Dedifferentiated amniotic fluid mesenchymal stem cell (primary cell): Measurements from ENCODE around the gene EML4.
"Not testable (repeated sequence)": the region's sequence is repeated elsewhere in the genome, so short reads cannot be mapped to it uniquely, and the experiment has no call there.

Experiments
- DNase-seq: peaks from one replicate; pipeline ENCODE4 v3.0.0-alpha.2; 2016; ENCODE audit errors: extremely low spot score

Gene EML4, protein sequence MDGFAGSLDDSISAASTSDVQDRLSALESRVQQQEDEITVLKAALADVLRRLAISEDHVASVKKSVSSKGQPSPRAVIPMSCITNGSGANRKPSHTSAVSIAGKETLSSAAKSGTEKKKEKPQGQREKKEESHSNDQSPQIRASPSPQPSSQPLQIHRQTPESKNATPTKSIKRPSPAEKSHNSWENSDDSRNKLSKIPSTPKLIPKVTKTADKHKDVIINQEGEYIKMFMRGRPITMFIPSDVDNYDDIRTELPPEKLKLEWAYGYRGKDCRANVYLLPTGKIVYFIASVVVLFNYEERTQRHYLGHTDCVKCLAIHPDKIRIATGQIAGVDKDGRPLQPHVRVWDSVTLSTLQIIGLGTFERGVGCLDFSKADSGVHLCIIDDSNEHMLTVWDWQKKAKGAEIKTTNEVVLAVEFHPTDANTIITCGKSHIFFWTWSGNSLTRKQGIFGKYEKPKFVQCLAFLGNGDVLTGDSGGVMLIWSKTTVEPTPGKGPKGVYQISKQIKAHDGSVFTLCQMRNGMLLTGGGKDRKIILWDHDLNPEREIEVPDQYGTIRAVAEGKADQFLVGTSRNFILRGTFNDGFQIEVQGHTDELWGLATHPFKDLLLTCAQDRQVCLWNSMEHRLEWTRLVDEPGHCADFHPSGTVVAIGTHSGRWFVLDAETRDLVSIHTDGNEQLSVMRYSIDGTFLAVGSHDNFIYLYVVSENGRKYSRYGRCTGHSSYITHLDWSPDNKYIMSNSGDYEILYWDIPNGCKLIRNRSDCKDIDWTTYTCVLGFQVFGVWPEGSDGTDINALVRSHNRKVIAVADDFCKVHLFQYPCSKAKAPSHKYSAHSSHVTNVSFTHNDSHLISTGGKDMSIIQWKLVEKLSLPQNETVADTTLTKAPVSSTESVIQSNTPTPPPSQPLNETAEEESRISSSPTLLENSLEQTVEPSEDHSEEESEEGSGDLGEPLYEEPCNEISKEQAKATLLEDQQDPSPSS

DNA sequence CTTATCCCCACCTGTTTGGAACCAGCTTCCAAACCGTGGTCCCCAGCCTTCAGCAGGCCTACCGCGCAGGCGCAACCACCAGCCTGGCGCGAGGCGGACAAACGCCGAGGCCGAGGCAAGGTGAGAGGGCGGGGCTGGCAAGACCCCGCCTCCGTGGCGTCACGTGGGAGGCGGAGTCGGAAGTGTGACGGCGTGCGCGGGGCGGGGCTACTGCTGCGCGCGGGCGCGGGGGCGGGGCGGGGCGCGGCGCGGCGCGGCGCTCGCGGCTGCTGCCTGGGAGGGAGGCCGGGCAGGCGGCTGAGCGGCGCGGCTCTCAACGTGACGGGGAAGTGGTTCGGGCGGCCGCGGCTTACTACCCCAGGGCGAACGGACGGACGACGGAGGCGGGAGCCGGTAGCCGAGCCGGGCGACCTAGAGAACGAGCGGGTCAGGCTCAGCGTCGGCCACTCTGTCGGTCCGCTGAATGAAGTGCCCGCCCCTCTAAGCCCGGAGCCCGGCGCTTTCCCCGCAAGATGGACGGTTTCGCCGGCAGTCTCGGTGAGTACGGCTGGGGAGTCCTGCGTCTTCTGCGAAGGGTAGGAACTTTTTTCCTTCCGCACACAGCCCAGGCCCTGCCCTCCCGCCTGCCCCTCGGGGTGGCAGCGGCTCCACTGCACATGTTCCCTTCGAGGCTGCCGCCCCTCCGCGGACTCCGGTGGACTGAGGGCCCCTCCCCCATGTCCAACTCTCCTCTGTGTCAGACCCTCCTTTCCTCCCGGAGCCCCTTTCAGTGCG is at the start of gene EML4:
TSS of gene EML4 (plus strand) at position 254 of the 774 bp plus-strand sequence. CDS start at position 513, 259 bp downstream.
- peak; percentile 79 for DNase-seq

DNA sequence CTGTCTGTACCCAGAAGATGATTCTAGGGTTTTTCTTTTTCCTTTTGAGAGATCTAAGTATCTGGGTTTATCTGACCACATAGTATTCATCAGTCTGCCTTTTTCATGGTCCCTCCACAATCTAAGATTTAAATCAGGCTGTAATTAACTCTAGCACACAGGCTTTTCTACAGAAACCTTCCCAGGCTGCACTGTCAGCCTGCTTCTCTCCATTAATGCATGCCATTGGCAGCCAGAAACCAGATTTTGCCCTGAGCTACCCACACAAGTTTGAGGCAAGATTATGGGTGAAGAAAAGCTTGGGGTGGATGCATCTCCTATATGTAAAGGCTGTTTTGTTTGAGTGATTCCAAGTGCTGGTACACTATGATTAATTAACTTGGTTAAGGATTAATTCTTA is 45.7 kb upstream of the EML4 start:
- DNase-seq: no peak

- no peak for DNase-seq
Observed at GRCh38 chr2:42124011-42124785, 45.0 kb upstream of the EML4 start.

DNA sequence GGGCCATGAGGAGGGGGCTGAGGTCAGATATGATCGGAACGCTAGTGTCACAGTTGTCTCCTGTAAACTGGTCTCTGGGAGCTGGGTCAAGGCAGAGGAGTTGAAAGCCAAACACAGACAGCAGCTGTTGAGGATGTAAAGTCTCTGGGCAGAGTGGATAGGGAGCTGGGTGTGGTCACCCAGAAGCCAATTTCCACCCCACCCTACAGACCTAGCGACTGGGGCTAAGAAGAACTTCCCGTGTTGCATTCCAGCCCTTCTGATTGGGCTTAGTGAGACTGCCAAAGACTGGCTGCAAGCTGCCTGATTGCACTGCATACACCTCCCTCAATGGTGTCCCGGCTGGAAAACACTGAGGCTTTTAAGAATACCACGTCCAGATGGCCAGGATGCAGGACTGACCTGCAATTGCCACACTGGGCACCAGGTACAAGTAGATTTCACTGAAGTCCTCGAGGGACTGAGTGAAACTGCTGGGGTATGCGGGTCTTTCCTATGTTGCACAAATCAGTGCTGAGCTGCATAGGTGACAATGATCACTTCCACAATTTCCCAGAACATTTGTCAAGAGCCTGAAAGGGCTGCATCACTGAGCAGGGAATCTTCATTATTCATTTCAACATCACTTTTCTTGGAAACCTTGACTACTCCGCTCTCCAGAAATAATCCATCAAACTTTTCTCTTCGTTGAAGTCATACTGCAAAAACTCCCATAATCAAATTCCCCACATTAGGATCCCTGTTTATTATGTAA is 43.1 kb upstream of the EML4 start:
- no peak for DNase-seq

DNA sequence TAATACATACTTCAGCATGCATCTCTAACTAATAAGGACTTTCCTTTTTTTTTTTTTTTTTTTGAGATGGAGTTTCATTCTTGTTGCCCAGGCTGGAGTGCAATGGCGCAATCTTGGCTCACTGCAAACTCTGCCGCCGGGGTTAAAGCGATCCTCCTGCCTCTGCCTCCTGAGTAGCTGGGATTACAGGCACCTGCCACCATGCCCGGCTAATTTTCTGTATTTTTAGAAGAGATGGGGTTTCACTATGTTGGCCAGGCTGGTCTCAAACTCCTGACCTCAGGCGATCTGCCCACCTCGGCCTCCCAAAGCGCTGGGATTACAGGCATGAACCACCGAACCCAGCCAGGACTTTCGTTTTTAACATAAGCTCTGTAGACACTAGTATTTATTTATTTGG is 42.3 kb upstream of the EML4 start:
- DNase-seq: not testable (repeated sequence)

- DNase-seq: no peak
Observed at GRCh38 chr2:42127425-42128424, 41.4 kb upstream of the EML4 start.

DNA sequence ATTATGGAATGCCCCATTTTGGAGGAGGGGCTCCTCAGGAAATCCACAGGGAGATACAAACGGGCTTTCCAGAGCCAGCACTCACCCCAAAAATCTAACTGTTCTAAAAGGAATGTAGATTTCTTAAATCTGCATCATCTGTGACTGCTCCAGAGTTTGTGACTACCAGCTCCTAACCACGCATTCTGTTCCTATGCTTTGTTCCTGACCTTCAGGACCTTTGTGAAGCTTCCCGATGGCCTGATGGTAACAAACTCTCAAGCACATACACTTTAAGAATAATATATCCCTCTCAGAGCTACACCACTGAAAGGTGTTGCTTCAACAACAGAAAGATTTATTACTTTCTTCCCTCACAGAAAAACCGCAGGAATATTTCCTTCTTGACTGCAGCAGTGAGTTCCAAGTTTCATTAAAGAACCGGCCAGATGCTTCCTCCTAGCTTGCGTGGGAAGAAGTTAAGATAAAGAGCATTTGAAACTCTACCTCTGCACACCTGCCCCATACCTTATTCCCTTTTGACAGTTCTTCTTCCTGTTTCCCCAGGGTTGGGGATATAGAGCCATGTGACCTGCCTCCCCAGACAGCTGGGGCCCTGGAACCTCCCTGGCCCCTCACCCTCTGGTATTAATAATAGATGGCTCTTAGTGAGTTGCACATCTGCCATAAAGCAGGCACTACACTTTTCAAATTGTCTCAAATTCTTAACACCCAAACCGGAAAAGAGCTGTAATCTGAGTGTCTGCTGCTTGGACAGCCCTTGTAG is 40.2 kb upstream of the EML4 start:
- no peak for DNase-seq

GRCh38 chr2:42129487-42129852 is 39.7 kb upstream of the EML4 start:
- DNase-seq: no peak

- no peak for DNase-seq
Observed at GRCh38 chr2:42129947-42130346, 39.2 kb upstream of the EML4 start.

DNA sequence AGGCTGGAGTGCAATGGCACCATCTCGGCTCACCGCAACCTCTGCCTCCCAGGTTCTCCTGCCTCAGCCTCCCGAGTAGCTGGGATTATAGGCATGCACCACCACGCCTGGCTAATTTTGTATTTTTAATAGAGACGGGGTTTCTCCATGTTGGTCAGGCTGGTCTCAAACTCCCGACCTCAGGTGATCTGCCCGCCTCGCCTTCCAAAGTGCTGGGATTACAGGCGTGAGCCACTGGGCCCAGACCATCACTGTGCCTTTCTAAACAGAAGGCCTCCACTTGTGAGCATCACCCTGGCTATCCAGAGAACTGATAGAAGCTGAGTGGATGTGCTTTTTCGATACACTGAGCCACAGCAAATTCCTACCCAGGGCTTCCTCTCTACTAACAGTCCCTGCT is 38.3 kb upstream of the EML4 start:
- DNase-seq: not testable (repeated sequence)

DNA sequence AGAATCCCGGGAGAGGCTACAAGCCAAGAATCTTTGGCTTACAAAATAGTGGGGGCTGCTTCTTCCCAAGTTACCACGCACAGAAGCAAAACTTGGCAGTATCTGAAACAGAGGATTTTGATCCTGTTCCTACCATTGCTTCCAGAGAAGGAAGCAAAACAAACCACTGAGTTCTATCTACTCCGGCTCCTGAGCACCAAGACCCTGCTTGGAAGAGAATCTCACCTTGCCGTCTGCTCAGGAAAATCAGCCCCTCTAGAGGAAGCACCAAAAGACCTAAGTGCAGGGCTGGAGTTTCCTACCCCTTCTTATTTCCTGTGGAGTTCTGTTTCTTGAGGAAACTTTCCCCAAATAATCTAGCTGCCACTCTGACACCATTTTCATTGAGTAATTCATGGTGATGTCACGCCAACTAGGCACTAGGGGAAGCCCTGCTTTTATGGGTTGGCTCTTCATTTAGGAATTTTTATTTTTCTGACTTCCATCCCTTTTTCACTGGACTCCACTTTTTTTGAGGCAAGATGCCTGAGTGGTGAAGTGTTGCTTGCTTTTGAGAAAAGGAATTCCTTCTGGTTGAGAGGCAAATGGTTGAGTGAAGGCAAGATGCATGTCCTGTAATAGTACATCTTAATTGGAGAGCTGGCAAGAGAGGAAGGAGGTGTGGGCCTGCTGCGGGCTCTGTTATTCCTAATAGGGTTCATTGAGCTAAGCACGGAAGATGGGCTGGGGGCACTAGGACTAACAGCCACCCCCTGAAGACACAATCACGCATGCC is 36.8 kb upstream of the EML4 start:
- DNase-seq: peak; percentile 84

- peak; percentile 93 for DNase-seq
Observed at GRCh38 chr2:42132966-42133641, 36.0 kb upstream of the EML4 start.

GRCh38 chr2:42133771-42134195 is 35.4 kb upstream of the EML4 start:
- no peak for DNase-seq

DNA sequence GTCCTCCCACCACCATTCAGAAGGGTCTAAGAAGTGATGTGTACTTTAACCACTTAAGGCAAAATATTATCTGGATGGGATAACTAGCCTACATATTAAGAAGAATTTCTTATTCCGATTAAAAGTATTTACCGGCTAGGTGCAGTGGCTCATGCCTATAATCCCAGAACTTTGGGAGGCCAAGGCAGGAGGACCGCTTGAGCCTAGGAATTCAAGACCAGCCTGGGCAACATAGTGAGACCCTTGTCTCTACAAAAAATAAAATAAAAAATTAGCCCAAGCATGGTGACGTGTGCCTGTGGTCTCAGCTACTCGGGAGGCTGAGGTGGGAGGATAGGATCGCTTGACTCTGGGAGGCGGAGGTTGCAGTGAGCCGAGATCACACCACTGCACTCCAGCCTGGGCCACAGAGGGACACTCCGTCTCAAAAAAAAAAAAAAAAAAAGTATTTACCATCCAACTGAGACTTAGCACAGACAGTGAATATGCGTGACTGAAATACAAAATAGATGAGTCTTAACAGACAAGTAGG is 34.7 kb upstream of the EML4 start:
- DNase-seq: not testable (repeated sequence)

GRCh38 chr2:42135381-42136312 is 33.5 kb upstream of the EML4 start:
- DNase-seq: no peak

DNA sequence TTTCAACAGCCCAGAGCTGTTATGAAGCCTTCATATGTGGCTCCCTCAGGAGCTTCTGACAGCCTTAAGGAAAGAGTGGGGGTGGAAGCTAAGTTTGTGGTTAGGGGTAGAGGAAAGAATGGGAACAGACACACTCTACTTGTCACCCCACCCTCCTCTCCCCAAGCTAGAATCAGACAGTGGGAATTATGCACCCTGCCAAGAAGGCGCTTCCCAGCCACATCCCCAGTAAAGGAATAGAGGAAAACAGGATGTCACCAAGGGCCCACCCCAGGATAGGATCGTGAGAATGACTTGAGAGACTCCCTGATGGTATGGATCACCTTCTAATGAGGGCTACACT is 32.4 kb upstream of the EML4 start:
- no peak for DNase-seq
